GM12878 (cell line): ENCODE measurements around the gene CCL7. TPM values are rescaled to one million over a fixed set of nuclear protein-coding genes. Genes with fewer than 3 reads are reported as not detected.

Source experiments
- ATAC-seq: fragments of 200-7000 bp; cut with Tn5 transposase; 3 replicates; pipeline ENCODE4 v1.9.1; 2020; ENCODE audit warnings: mild to moderate bottlenecking, moderate library complexity
- BruUV-seq: library from RNA; stranded (reverse); fragments of 400-500 nt; replicated peaks from 2 replicates; lab custom pipeline; 2021; lab: Mats Ljungman, UMichigan
- CTCF ChIA-PET: fragments of 300-600 bp; sonication (Branson Sonifier 250); formaldehyde crosslinking; extraction: SDS; loops from one replicate; lab custom pipeline; 2021; ENCODE audit warnings: inconsistent platforms; lab: Yijun Ruan, JAX
- POLR2A ChIA-PET: fragments of 350-600 bp; formaldehyde crosslinking; extraction: SDS; loops from one replicate; lab custom pipeline; 2021; ENCODE audit warnings: inconsistent platforms; lab: Charles Lee
- RAD21 ChIA-PET: fragments of 300-600 bp; sonication (Branson Sonifier 250); formaldehyde crosslinking; loops from one replicate; lab custom pipeline; 2023; ENCODE audit warnings: antibody characterized with exemption; ENCODE audit not compliant: unreplicated experiment; lab: Charles Lee
- SMC1A ChIA-PET: fragments of 300-600 bp; sonication (Branson Sonifier 250); formaldehyde crosslinking; loops from one replicate; lab custom pipeline; 2023; ENCODE audit not compliant: unreplicated experiment, uncharacterized antibody; lab: Charles Lee
- DNase-seq: peaks from one replicate; pipeline ENCODE4 v3.0.0-alpha.2; 2011; ENCODE audit warnings: low read depth, low spot score
- FAIRE-seq: peaks from 3 replicates; lab custom pipeline; 2011; peaks lifted over from hg19 to GRCh38; lab: Jason Lieb, UNC
- H2AFZ ChIP-seq: 2 replicates; pipeline ENCODE4 v1.6.0; 2011; ENCODE audit warnings: low read depth, low read length, control low read depth; ENCODE audit not compliant: control insufficient read depth
- H3K27ac ChIP-seq: 2 replicates; pipeline ENCODE4 v1.5.1; 2011; ENCODE audit warnings: control low read depth; ENCODE audit not compliant: control insufficient read depth, insufficient read depth
- H3K27me3 ChIP-seq, 2 experiments: replicated peaks in 1 of 2; 2 replicates each; pipeline versions ENCODE4 v1.6.0 to v1.6.1; 2011; ENCODE audit warnings: low read length in 1 of 2; ENCODE audit not compliant: control insufficient read depth in 2 of 2, insufficient read depth in 2 of 2
- H3K36me3 ChIP-seq, 2 experiments: 2 replicates each; pipeline ENCODE4 v1.5.1; 2011; ENCODE audit warnings: low read length in 1 of 2; ENCODE audit not compliant: control insufficient read depth in 2 of 2, insufficient read depth in 2 of 2
- H3K4me1 ChIP-seq: 2 replicates; pipeline ENCODE4 v1.6.1; 2011; ENCODE audit warnings: mild to moderate bottlenecking, low read length, moderate library complexity, mixed read lengths; ENCODE audit not compliant: control insufficient read depth, insufficient read depth
- H3K4me2 ChIP-seq: 2 replicates; pipeline ENCODE4 v1.6.0; 2011; ENCODE audit warnings: control low read depth; ENCODE audit not compliant: control insufficient read depth, insufficient read depth
- H3K4me3 ChIP-seq: fragments of 200-600 bp; sonication (generic); 2 replicates; pipeline ENCODE4 v1.5.1; 2016
- H3K79me2 ChIP-seq: 2 replicates; pipeline ENCODE4 v1.6.0; 2011; ENCODE audit warnings: low read length; ENCODE audit not compliant: control insufficient read depth, insufficient read depth
- H3K9ac ChIP-seq: 2 replicates; pipeline ENCODE4 v1.8.0; 2011; ENCODE audit warnings: low read length, control low read depth, mixed read lengths; ENCODE audit not compliant: control insufficient read depth, insufficient read depth
- H3K9me3 ChIP-seq: replicated peaks from 3 replicates; pipeline ENCODE4 v1.5.1; 2011; ENCODE audit warnings: mild to moderate bottlenecking, low read length; ENCODE audit not compliant: control insufficient read depth, insufficient read depth
- H4K20me1 ChIP-seq: 2 replicates; pipeline ENCODE4 v1.6.0; 2011; ENCODE audit not compliant: control insufficient read depth, insufficient read depth
- ASH2L ChIP-seq: fragments of 300-600, 200-600 bp; sonication (generic); IDR thresholded peaks from 2 replicates; pipeline ENCODE4 v1.6.1; 2017; ENCODE audit warnings: low read depth, mild to moderate bottlenecking, borderline replicate concordance
- ATF3 ChIP-seq: IDR thresholded peaks from 2 replicates; pipeline ENCODE4 v1.6.1; 2011; ENCODE audit warnings: low read depth, mild to moderate bottlenecking, low read length, moderate library complexity, borderline replicate concordance; ENCODE audit errors: extremely low read depth
- ATF7 ChIP-seq: fragments of 450-650 bp; IDR thresholded peaks from 2 replicates; pipeline ENCODE4 v1.6.1; 2016; ENCODE audit warnings: low read depth, mild to moderate bottlenecking
- CBFB ChIP-seq: IDR thresholded peaks from 2 replicates; pipeline ENCODE4 v1.6.1; 2016; ENCODE audit warnings: antibody characterized with exemption, low read depth
- CEBPB ChIP-seq, 2 experiments: fragments of 150-350 bp in 1 of 2; IDR thresholded peaks; 2 replicates each; pipeline ENCODE4 v1.6.1; 2012 to 2014; ENCODE audit warnings: low read depth in 2 of 2, low read length in 2 of 2, borderline replicate concordance in 1 of 2, inconsistent platforms in 1 of 2
- CHD4 ChIP-seq: fragments of 200-600 bp; sonication (generic); IDR thresholded peaks from 2 replicates; pipeline ENCODE4 v1.6.1; 2016; ENCODE audit warnings: mild to moderate bottlenecking
- CREB1 ChIP-seq: IDR thresholded peaks from 2 replicates; pipeline ENCODE4 v1.6.1; 2012; ENCODE audit warnings: low read depth, mild to moderate bottlenecking, inconsistent platforms
- EZH2 ChIP-seq: IDR thresholded peaks from 2 replicates; pipeline ENCODE4 v1.6.1; 2012; ENCODE audit warnings: low read depth, mild to moderate bottlenecking, control low read depth, inconsistent platforms, low read length, borderline replicate concordance; ENCODE audit not compliant: control insufficient read depth
- GABPA ChIP-seq: IDR thresholded peaks from 2 replicates; pipeline ENCODE4 v1.6.1; 2014; ENCODE audit warnings: antibody characterized with exemption, low read depth, mild to moderate bottlenecking, inconsistent platforms
- NR2C1 ChIP-seq: fragments of 450-650 bp; IDR thresholded peaks from 2 replicates; pipeline ENCODE4 v1.6.1; 2017; ENCODE audit warnings: antibody characterized with exemption, mild to moderate bottlenecking, moderate library complexity
- NR2F1 ChIP-seq: fragments of 450-650 bp; conservative IDR thresholded peaks from 2 replicates; pipeline ENCODE4 v1.6.1; 2017; ENCODE audit warnings: mild to moderate bottlenecking
- REST ChIP-seq: IDR thresholded peaks from 2 replicates; pipeline ENCODE4 v1.6.1; 2012; ENCODE audit warnings: mild to moderate bottlenecking, low read depth, low read length
- RUNX3 ChIP-seq: IDR thresholded peaks from 2 replicates; pipeline ENCODE4 v1.6.1; 2012; ENCODE audit warnings: low read length, inconsistent platforms
- SPI1 ChIP-seq: IDR thresholded peaks from 2 replicates; pipeline ENCODE4 v1.6.1; 2011; ENCODE audit warnings: low read depth, mild to moderate bottlenecking, low read length, moderate library complexity, borderline replicate concordance; ENCODE audit not compliant: insufficient read depth
- STAT3 ChIP-seq: IDR thresholded peaks from 2 replicates; pipeline ENCODE4 v1.6.1; 2011; ENCODE audit warnings: low read depth, low read length, improper control_type of control experiment
- TAF1 ChIP-seq: IDR thresholded peaks from 2 replicates; pipeline ENCODE4 v1.6.1; 2011; ENCODE audit warnings: mild to moderate bottlenecking, low read depth, low read length, borderline replicate concordance
- WGBS: methylation state at CpG from one replicate; pipeline ENCODE4 v1.1.6; 2016; ENCODE audit warnings: low lambda C conversion rate; ENCODE audit not compliant: insufficient replicate concordance, insufficient coverage; ENCODE audit errors: missing lambda C conversion rate; 5-methylcytosine and 5-hydroxymethylcytosine counted together
- in situ Hi-C: fragments of 300-500 bp; cut with MboI; formaldehyde crosslinking; loops from 9 replicates; pipeline ENCODE4 v1.14.3; 2018; ENCODE audit warnings: mixed read lengths
- intact Hi-C: fragments of 100-400 bp; cut with micrococcal nuclease; formaldehyde crosslinking; loops from one replicate; pipeline ENCODE4 v1.14.2; 2022; ENCODE audit not compliant: unreplicated experiment
- polyA plus RNA-seq, 11 experiments: library from polyadenylated mRNA; depleted of rRNA in 4 of 11; unstranded in 6 of 11; stranded (reverse) in 5 of 11; fragments of >200 nt; fragmentation: Nextera tagmentation in 4 of 11; fragmentation: Illumina TruSeq in 1 of 11; extraction: Ambion mirVana in 4 of 11; extraction: Trizol in 1 of 11; gene quantifications; 1 replicate in 1 of 11; 2 replicates in 10 of 11; pipeline versions ENCODE4 v1.2.1 to v1.2.3, GENCODE V29; 2011 to 2016; ENCODE audit warnings: inconsistent platforms in 2 of 11, missing spikeins in 2 of 11, low read depth in 1 of 11
- total RNA-seq, 4 experiments: library from RNA; depleted of rRNA in 3 of 4; stranded (reverse); fragments of >200 nt in 3 of 4; fragmentation: Illumina TruSeq in 1 of 4; extraction: Trizol in 1 of 4; gene quantifications; 2 replicates each; pipeline versions ENCODE4 v1.2.1 to v1.2.3, GENCODE V29; 2013 to 2021
- TF ChIP-seq, protein P1 (sequence below): fragments of 450-650 bp; IDR thresholded peaks from 2 replicates; pipeline ENCODE4 v1.6.1; 2018; ENCODE audit warnings: mild to moderate bottlenecking, low read depth, moderate library complexity; ENCODE audit not compliant: partially characterized antibody

CCL7 gene
- total and polyA plus RNA-seq, 10 of the 15 experiments (the other 5 are each of a cell fraction or from before 2014, with no cell fraction given): not detected

- WGBS: 6% methylated on average over 3 of the region's 3 CpGs
- H3K9me3 ChIP-seq: no peaks in the 10 kb centered on the region
- no peaks in the 10 kb centered on the region for H3K36me3 ChIP-seq
- ChIA-PET CTCF (interaction anchor here (1.1 kb wide), 1 partner anchor 108 kb away, joined by 3 read pairs; no protein-coding TSS in a partner anchor), RAD21 (no interaction called here), SMC1A (no interaction called here), POLR2A (no interaction called here)
- no peak for DNase-seq
- in situ Hi-C loops: no loop called here
- no peak for ATAC-seq
- BruUV-seq: no TSS peak
- H2AFZ ChIP-seq: no peak overlapping the region
- H3K4me1 ChIP-seq: peaks cover 16% of the 10 kb centered on the region
- no peak overlapping the region for H3K9ac ChIP-seq
- intact Hi-C loops: no loop called here
- H3K27ac ChIP-seq: no peak overlapping the region
- TF ChIP-seq CHD4: no peak
- no peak for TF ChIP-seq TAF1
- TF ChIP-seq NR2C1: no peak
- no peak for TF ChIP-seq ATF3
- no peak for TF ChIP-seq CBFB
- TF ChIP-seq EZH2: no peak
- no peak for TF ChIP-seq STAT3
- TF ChIP-seq ATF7: no peak
- TF ChIP-seq RUNX3: no peak
- no peak for TF ChIP-seq NR2F1
- no peak for TF ChIP-seq SPI1
- TF ChIP-seq CREB1: no peak
- no peak for TF ChIP-seq REST
- no peak for TF ChIP-seq CEBPB (IDR thresholded peaks at IDR 0.05; ENCODE audit: borderline replicate concordance in 1 of 2, low read depth in 2 of 2, low read length in 2 of 2)
- TF ChIP-seq, protein P1, sequence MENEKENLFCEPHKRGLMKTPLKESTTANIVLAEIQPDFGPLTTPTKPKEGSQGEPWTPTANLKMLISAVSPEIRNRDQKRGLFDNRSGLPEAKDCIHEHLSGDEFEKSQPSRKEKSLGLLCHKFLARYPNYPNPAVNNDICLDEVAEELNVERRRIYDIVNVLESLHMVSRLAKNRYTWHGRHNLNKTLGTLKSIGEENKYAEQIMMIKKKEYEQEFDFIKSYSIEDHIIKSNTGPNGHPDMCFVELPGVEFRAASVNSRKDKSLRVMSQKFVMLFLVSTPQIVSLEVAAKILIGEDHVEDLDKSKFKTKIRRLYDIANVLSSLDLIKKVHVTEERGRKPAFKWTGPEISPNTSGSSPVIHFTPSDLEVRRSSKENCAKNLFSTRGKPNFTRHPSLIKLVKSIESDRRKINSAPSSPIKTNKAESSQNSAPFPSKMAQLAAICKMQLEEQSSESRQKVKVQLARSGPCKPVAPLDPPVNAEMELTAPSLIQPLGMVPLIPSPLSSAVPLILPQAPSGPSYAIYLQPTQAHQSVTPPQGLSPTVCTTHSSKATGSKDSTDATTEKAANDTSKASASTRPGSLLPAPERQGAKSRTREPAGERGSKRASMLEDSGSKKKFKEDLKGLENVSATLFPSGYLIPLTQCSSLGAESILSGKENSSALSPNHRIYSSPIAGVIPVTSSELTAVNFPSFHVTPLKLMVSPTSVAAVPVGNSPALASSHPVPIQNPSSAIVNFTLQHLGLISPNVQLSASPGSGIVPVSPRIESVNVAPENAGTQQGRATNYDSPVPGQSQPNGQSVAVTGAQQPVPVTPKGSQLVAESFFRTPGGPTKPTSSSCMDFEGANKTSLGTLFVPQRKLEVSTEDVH: no peak
- no peak for TF ChIP-seq GABPA
- TF ChIP-seq ASH2L: no peak
- H3K4me2 ChIP-seq: no peak overlapping the region
- H3K4me3 ChIP-seq: no peak overlapping the region
- FAIRE-seq: no peak
- H3K27me3 ChIP-seq: peaks cover 1 to 17% of the 10 kb centered on the region in 2 experiments; a peak in 3 of 4 replicates
- no peaks in the 10 kb centered on the region for H3K79me2 ChIP-seq
- H4K20me1 ChIP-seq: no peaks in the 10 kb centered on the region; the same call in 1 of the 2 replicates
Observed at GRCh38 chr17:34254146-34254545, 15.9 kb upstream of the CCL7 start.
